NCI-H2107 (cell line): ENCODE measurements around the gene KLHDC2.
"Not testable (repeated sequence)": the region's sequence is repeated elsewhere in the genome, so short reads cannot be mapped to it uniquely, and the experiment has no call there.

ENCODE experiments used
- DNase-seq: peaks from one replicate; lab custom pipeline; 2025; lab: John Stamatoyannopoulos, UW

Gene KLHDC2

GRCh38 chr14:49781040-49781439, 13.1 kb downstream of the KLHDC2 start:
- not testable (repeated sequence) for DNase-seq

DNA sequence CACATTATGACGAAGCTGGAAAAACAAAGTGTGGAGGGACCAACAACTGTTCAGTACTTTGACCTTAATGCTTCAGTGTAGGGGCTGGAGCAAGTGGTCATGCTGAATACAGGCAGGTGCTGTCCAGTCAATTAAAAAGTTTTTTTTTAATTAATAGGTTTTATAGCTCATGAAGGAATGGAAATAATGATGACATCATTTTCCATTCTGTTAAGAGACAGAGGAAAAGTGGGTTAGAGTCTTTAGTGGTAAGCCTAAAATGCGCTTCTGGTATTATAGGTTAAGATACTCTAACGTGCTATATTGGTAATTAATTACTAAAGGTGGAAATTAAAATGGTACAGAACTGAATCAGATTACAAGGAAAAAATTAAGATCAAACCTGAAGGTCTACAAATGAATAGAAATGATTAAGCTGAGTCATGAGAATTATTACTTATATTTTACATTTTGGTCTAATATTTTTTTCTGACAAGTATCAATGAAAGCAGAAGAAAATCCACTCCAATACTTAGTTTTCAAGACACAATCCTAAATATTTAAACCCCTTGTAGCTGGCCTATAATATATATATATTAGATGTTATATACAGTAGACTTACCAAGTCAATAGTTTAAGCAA, 15.6 kb downstream of the KLHDC2 start:
- DNase-seq = no peak

- DNase-seq = no peak
Measured at GRCh38 chr14:49786315-49786714, 18.4 kb downstream of the KLHDC2 start.

DNA sequence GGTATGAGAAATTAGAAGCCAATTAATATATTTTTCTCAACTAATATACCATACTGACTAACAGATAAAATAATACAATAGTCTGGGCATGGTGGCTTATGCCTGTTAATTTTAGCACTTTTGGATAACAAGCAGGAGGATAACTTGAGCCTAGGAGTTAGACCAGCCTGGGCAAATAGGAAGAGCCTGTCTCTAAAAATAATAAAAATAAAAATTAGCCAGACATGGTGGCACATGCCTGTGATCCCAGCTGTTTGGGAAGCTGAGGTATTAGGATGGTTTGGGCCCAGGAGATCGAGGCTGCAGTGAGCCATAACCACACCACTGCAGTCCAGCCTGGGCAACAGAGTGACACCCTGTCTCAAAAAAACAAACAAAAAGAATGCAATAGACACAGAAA, 24.7 kb downstream of the KLHDC2 start:
- DNase-seq = no peak

DNA sequence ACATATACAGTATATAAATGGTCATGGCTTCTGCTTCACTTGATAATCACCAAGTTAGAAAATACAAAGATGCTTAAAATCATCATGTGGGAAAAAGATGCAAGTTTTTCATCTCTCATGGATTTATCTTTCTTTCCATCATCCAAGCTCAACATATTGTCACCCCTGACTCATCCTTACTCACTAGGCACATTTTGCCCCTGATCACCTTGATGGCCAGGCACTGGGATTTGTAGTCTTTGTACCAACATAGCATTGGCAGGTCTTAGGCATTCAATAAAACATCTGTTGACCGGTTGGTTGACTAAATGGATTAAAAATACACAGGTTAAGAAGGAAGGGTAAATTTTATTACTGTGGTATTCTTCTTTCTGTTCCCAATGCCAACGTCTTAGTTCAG, 28.1 kb downstream of the KLHDC2 start:
- DNase-seq = no peak

- DNase-seq = no peak
Measured at GRCh38 chr14:49808780-49809179, 40.8 kb downstream of the KLHDC2 start.

DNA sequence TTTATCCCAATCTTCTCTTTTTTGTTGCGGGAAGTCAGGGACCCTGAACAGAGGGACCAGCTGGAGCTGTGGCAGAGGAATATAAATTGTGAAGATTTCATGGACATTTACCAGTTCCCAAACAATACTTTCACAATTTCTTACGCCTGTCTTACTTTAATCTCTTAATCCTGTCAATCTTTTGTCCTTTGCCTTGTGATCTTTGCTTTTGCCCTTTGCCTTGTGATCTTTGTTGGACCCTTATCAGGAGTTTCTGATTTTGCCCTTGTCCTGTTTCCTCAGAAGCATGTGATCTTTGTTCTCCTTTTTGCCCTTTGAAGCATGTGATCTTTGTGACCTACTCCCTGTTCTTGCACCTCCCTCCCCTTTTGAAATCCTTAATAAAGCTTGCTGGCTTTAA, 48.2 kb downstream of the KLHDC2 start:
- DNase-seq = not testable (repeated sequence)

DNA sequence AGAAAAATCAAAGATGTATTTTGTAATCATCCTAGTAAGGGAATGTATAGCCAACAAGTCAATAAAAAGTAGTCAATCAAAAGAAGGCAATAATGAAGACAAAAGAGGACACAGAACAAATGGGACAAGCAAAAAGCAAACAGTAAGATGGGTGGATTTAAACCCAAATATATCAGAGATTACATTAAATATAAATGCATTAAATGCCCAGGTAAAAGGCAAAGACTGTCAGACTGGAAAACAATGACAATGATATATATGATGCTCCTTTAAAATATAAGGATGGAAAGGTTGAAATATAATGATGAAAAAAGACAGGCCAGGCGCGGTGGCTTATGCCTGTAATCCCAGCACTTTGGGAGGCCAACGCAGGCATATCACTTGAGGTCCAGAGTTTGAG, 48.9 kb downstream of the KLHDC2 start:
- DNase-seq = no peak

DNA sequence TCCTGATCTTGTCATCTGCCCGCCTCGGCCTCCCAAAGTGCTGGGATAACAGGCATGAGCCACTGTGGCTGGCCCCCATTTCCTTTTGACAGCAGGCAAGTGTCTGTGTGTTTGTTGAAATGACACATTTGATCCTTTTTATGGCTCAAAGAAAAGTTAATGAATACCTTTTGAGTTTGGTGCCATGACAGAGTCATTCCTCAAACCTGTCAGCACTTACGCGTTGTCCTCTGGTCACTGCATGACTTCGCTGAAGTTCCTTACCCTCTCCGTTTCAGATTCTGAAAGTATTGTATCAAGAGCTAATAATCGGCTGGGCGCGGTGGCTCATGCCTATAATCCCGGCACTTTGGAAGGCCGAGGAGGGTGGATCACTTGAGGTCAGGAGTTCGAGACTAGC, 52.2 kb downstream of the KLHDC2 start:
- no peak for DNase-seq

DNA sequence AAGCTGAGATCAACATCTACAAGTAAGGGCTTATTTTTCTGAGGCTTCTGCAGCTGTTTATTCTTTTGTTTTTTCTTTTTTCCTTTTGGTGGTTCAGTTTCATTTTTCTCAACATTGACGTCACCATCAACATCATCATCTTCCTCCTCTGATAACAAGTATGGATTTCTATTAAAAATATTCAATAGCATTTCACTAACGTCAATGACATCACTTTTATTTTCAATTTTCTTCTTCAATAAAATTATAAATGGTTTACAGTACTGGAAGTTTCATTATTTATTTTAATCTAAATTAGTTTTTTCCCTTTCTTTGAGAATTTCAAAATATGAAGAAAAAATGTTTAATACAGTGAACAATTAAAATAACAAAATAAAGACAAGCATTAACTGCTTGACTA, 60.7 kb downstream of the KLHDC2 start:
- no peak for DNase-seq
